SK-N-SH (cell line): ENCODE measurements around the gene GPR146. TPM values are rescaled to one million over a fixed set of nuclear protein-coding genes. Genes with fewer than 3 reads are reported as not detected.

Experiments
- CTCF ChIA-PET: fragments of 300-600, 350-600 bp; formaldehyde crosslinking; extraction: SDS; loops from one replicate; lab custom pipeline; 2021; lab: Yijun Ruan, JAX
- POLR2A ChIA-PET: fragments of 350-600 bp; sonication (Branson Sonifier 250); formaldehyde crosslinking; extraction: SDS; loops from one replicate; lab custom pipeline; 2020; ENCODE audit warnings: antibody characterized with exemption, inconsistent platforms; lab: Yijun Ruan, JAX
- DNase-seq: peaks from one replicate; pipeline ENCODE4 v3.0.0; 2012
- H2AFZ ChIP-seq: fragments of 200-600 bp; sonication (generic); 2 replicates; pipeline ENCODE4 v1.8.1; 2016; ENCODE audit warnings: antibody characterized with exemption, mild to moderate bottlenecking, low read depth
- H3F3A ChIP-seq: fragments of 200-600 bp; sonication (generic); replicated peaks from 2 replicates; pipeline ENCODE3; 2016; ENCODE audit warnings: antibody characterized with exemption, mild to moderate bottlenecking; ENCODE audit not compliant: insufficient read depth
- H3K27ac ChIP-seq, 2 experiments: fragments of 200-500 bp in 1 of 2; fragments of 200-600 bp in 1 of 2; sonication (Bioruptor generic) in 1 of 2; sonication (generic), shearing (Covaris generic) in 1 of 2; 2 replicates each; pipeline versions ENCODE4 v1.5.1 to v1.6.1; 2014 to 2016; ENCODE audit warnings: low read depth in 2 of 2, inconsistent platforms in 1 of 2, low read length in 1 of 2, mild to moderate bottlenecking in 1 of 2, mixed read lengths in 1 of 2
- H3K27me3 ChIP-seq: fragments of 200-600 bp; sonication (generic), shearing (Covaris generic); 2 replicates; pipeline ENCODE4 v1.6.1; 2016; ENCODE audit warnings: mixed run types; ENCODE audit not compliant: insufficient read depth
- H3K36me3 ChIP-seq, 2 experiments: fragments of 200-500 bp in 1 of 2; fragments of 200-600 bp in 1 of 2; sonication (Bioruptor generic) in 1 of 2; sonication (generic) in 1 of 2; replicated peaks in 1 of 2; 2 replicates each; pipeline versions ENCODE3 to v1.5.1; 2014 to 2016; ENCODE audit warnings: low read length in 1 of 2, mild to moderate bottlenecking in 1 of 2; ENCODE audit not compliant: insufficient read depth in 2 of 2, control insufficient read depth in 1 of 2
- H3K4me1 ChIP-seq, 2 experiments: fragments of 200-500 bp in 1 of 2; fragments of 200-600 bp in 1 of 2; sonication (Bioruptor generic) in 1 of 2; sonication (generic), shearing (Covaris generic) in 1 of 2; 2 replicates each; pipeline versions ENCODE4 v1.5.1 to v1.6.1; 2014 to 2016; ENCODE audit warnings: low read depth in 1 of 2, low read length in 1 of 2, mixed run types in 1 of 2; ENCODE audit not compliant: insufficient read depth in 2 of 2, control insufficient read depth in 1 of 2
- H3K4me2 ChIP-seq: fragments of 200-600 bp; sonication (generic), shearing (Covaris generic); 2 replicates; pipeline ENCODE4 v1.6.1; 2017; ENCODE audit warnings: mixed run types
- H3K4me3 ChIP-seq, 2 experiments: fragments of 200-500 bp in 1 of 2; fragments of 200-600 bp in 1 of 2; sonication (Bioruptor generic) in 1 of 2; sonication (generic), shearing (Covaris generic) in 1 of 2; 2 replicates each; pipeline versions ENCODE4 v1.5.1 to v1.8.1; 2014 to 2016; ENCODE audit warnings: low read depth in 2 of 2, inconsistent platforms in 1 of 2, low read length in 1 of 2, mild to moderate bottlenecking in 1 of 2, mixed read lengths in 1 of 2, moderate library complexity in 1 of 2
- H3K79me2 ChIP-seq: fragments of 200-600 bp; sonication (generic); 2 replicates; pipeline ENCODE4 v1.8.1; 2017; ENCODE audit warnings: mild to moderate bottlenecking; ENCODE audit not compliant: insufficient read depth
- H3K9ac ChIP-seq: fragments of 200-600 bp; sonication (generic); 2 replicates; pipeline ENCODE4 v1.6.1; 2017; ENCODE audit warnings: mixed run types
- H3K9me2 ChIP-seq: fragments of 200-600 bp; sonication (generic); 2 replicates; pipeline ENCODE4 v1.6.1; 2017; ENCODE audit warnings: mixed run types
- H3K9me3 ChIP-seq: fragments of 200-600 bp; sonication (generic); 2 replicates; pipeline ENCODE4 v1.6.1; 2017; ENCODE audit warnings: mixed run types, mild to moderate bottlenecking, moderate library complexity
- H4K20me1 ChIP-seq: fragments of 200-600 bp; sonication (generic); 2 replicates; pipeline ENCODE4 v1.6.1; 2017; ENCODE audit warnings: mild to moderate bottlenecking, mixed run types; ENCODE audit not compliant: insufficient read depth
- CHD2 ChIP-seq: fragments of 150-350 bp; IDR thresholded peaks from 2 replicates; pipeline ENCODE4 v1.6.1; 2018; ENCODE audit warnings: low read length; ENCODE audit not compliant: partially characterized antibody
- FOSL2 ChIP-seq: IDR thresholded peaks from 2 replicates; pipeline ENCODE4 v1.4.0; 2012; ENCODE audit warnings: low read depth, mild to moderate bottlenecking, moderate library complexity, borderline replicate concordance
- GATA2 ChIP-seq: sonication (generic); formaldehyde crosslinking; IDR thresholded peaks from 2 replicates; pipeline ENCODE4 v1.5.0; 2020; ENCODE audit warnings: mild to moderate bottlenecking, missing genetic modification reagents
- MEF2A ChIP-seq: IDR thresholded peaks from 2 replicates; pipeline ENCODE4 v1.4.0; 2012; ENCODE audit warnings: low read depth, borderline replicate concordance
- MXI1 ChIP-seq: IDR thresholded peaks from 2 replicates; pipeline ENCODE4 v1.6.1; 2012; ENCODE audit warnings: mild to moderate bottlenecking, low read depth, low read length, improper control_type of control experiment
- NFIC ChIP-seq: IDR thresholded peaks from 2 replicates; pipeline ENCODE4 v1.4.0; 2012; ENCODE audit warnings: borderline replicate concordance
- RCOR1 ChIP-seq: fragments of 150-350 bp; IDR thresholded peaks from 2 replicates; pipeline ENCODE4 v1.6.1; 2017; ENCODE audit warnings: antibody characterized with exemption, low read length
- RXRA ChIP-seq: IDR thresholded peaks from 2 replicates; pipeline ENCODE4 v1.4.0; 2012; ENCODE audit warnings: low read depth, mild to moderate bottlenecking, borderline replicate concordance
- SMC3 ChIP-seq: IDR thresholded peaks from 2 replicates; pipeline ENCODE4 v1.6.1; 2012; ENCODE audit warnings: low read depth, low read length, improper control_type of control experiment
- YY1 ChIP-seq: IDR thresholded peaks from 2 replicates; pipeline ENCODE4 v1.4.0; 2012; ENCODE audit warnings: low read depth, mild to moderate bottlenecking
- WGBS: methylation state at CpG from one replicate; pipeline ENCODE4 v1.1.6; 2017; ENCODE audit warnings: low lambda C conversion rate; 5-methylcytosine and 5-hydroxymethylcytosine counted together
- polyA plus RNA-seq, 3 experiments: library from polyadenylated mRNA; depleted of rRNA; stranded (reverse); fragments of >200 nt; gene quantifications; 2 replicates each; pipeline ENCODE4 v1.2.3, GENCODE V29; 2012
- TF ChIP-seq, protein P1 (sequence below): IDR thresholded peaks from 2 replicates; pipeline ENCODE4 v1.6.1; 2012; ENCODE audit warnings: mild to moderate bottlenecking, low read depth, low read length, moderate library complexity
- TF ChIP-seq, protein P2 (sequence below): fragments of 150-350 bp; IDR thresholded peaks from 2 replicates; pipeline ENCODE4 v1.6.1; 2017; ENCODE audit warnings: antibody characterized with exemption, low read length, low read depth, borderline replicate concordance

Gene GPR146
- polyA plus RNA-seq, 1 of the 3 experiments (the other 2 are of a cell fraction): 1.4 TPM

DNA sequence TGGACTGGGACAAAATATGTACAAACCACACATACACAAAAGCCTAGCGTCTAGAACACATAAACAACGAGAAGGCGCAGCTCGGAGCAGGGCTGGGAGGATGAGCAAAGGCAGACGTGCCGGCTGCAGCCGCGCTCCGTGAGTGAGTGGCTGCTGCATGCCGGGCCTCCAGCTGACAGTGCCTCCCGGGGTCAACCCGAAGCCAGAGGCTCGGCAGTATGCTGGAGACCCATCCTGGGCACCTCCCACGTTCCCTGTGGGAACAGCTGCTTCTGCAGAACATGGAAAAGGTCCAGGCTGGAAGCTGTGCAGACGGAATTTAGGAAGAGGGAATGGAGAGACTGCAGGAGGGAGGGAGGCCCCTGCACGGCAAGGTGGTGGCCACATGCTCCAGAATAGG is 3.6 kb upstream of the GPR146 start:
- Histone ChIP-seq H3K4me1 (peaks cover 16 to 48% of the 10 kb centered on the region in 2 experiments), H3K27me3 (no peaks in the 10 kb centered on the region), H4K20me1 (peaks cover 17% of the 10 kb centered on the region), H3K9ac (no peak overlapping the region), H3F3A (peaks cover 21% of the 10 kb centered on the region), H3K4me3 (no peak overlapping the region), H3K79me2 (no peaks in the 10 kb centered on the region; the same call in none of the 2 replicates), H3K36me3 (peaks cover 0 to 2% of the 10 kb centered on the region in 2 experiments), H3K4me2 (peak overlapping the region; percentile 53; the same call in 1 of the 2 replicates), H3K9me3 (no peaks in the 10 kb centered on the region), H3K9me2 (no peaks in the 10 kb centered on the region), H3K27ac (peak overlapping the region in 1 of 2 experiments; percentile 71; a peak in 2 of 4 replicates), H2AFZ (no peak overlapping the region)
- WGBS: 35% methylated on average over 16 of the region's 16 CpGs
- peak; percentile 91 for DNase-seq
- POLR2A ChIA-PET: interaction anchor here (0.6 to 1.5 kb wide), 3 partner anchors 11 to 820 kb away, joined by 3 to 6 read pairs (median 4); no protein-coding TSS in a partner anchor
- TF ChIP-seq FOSL2: no peak
- TF ChIP-seq SMC3: no peak
- peak; percentile 45; the same call in 1 of the 2 replicates for TF ChIP-seq RCOR1
- TF ChIP-seq RXRA: no peak
- no peak for TF ChIP-seq MEF2A
- TF ChIP-seq MXI1: peak; percentile 93
- no peak for TF ChIP-seq GATA2 (CRISPR knock-in tag)
- TF ChIP-seq, protein P1, sequence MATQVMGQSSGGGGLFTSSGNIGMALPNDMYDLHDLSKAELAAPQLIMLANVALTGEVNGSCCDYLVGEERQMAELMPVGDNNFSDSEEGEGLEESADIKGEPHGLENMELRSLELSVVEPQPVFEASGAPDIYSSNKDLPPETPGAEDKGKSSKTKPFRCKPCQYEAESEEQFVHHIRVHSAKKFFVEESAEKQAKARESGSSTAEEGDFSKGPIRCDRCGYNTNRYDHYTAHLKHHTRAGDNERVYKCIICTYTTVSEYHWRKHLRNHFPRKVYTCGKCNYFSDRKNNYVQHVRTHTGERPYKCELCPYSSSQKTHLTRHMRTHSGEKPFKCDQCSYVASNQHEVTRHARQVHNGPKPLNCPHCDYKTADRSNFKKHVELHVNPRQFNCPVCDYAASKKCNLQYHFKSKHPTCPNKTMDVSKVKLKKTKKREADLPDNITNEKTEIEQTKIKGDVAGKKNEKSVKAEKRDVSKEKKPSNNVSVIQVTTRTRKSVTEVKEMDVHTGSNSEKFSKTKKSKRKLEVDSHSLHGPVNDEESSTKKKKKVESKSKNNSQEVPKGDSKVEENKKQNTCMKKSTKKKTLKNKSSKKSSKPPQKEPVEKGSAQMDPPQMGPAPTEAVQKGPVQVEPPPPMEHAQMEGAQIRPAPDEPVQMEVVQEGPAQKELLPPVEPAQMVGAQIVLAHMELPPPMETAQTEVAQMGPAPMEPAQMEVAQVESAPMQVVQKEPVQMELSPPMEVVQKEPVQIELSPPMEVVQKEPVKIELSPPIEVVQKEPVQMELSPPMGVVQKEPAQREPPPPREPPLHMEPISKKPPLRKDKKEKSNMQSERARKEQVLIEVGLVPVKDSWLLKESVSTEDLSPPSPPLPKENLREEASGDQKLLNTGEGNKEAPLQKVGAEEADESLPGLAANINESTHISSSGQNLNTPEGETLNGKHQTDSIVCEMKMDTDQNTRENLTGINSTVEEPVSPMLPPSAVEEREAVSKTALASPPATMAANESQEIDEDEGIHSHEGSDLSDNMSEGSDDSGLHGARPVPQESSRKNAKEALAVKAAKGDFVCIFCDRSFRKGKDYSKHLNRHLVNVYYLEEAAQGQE: no peak
- TF ChIP-seq YY1: no peak
- peak; percentile 41 for TF ChIP-seq CHD2
- TF ChIP-seq NFIC: no peak
- TF ChIP-seq, protein P2, sequence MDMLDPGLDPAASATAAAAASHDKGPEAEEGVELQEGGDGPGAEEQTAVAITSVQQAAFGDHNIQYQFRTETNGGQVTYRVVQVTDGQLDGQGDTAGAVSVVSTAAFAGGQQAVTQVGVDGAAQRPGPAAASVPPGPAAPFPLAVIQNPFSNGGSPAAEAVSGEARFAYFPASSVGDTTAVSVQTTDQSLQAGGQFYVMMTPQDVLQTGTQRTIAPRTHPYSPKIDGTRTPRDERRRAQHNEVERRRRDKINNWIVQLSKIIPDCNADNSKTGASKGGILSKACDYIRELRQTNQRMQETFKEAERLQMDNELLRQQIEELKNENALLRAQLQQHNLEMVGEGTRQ: no peak
- CTCF ChIA-PET: interaction anchor here (1.0 to 27.8 kb wide), 5 partner anchors 12 to 46 kb away, joined by 3 to 756 read pairs (median 8); no protein-coding TSS in a partner anchor
